ENCODE data around the gene PRCP.

Gene PRCP

GRCh38 chr11:82782825-82783374, 117.3 kb downstream of the PRCP start:
- no peak for DNase-seq (ENCODE audit: low spot score)

- no peak for DNase-seq (ENCODE audit: low spot score)
Observed at GRCh38 chr11:82778776-82779175, 121.5 kb downstream of the PRCP start.

- DNase-seq (ENCODE audit: low spot score) = no peak
Observed at GRCh38 chr11:82776377-82776776, 123.9 kb downstream of the PRCP start.

GRCh38 chr11:82775736-82776346, 124.4 kb downstream of the PRCP start:
- peak; percentile 55 for DNase-seq (ENCODE audit: low spot score)

GRCh38 chr11:82775218-82775617, 125.0 kb downstream of the PRCP start:
- no peak for DNase-seq (ENCODE audit: low spot score)
